ENCODE results near the gene POP7. TPM values are rescaled to one million over a fixed set of nuclear protein-coding genes. Genes with fewer than 3 reads are reported as not detected.
"Not testable (repeated sequence)": the region's sequence is repeated elsewhere in the genome, so short reads cannot be mapped to it uniquely, and the experiment has no call there.

The POP7 gene
- total RNA-seq, 5 donors from 2014 or later (not counting 1 experiment from before 2014, with no cell fraction given), result 8.3 to 18.1 (median 17.8) TPM

DNA sequence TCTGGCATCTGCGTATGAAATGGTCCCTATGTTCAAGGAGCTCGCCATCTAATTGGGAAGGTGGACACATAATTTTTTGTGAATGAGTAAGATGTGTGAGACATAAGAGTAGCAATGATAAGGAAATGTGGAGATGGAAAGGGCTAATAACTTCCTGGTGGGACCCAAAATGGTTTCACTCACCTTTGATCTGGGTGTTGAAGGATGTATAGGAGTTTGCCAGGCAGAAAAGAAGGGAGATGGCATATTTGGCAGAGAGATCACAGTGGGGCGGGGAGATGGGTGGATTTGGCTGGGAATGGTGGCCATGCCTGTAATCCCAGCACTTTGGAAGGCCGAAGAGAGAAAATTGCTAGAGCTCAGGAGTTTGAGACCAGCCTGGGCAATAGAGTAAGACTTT lies 4.5 kb downstream of the POP7 start:
- ChIA-PET CTCF (no interaction called here), POLR2A (interaction anchor here in 1 of 2 donors (0.6 kb wide), 1 partner anchor 272 kb away, joined by 5 read pairs; no protein-coding TSS in a partner anchor)
- no peaks in the 10 kb centered on the region for H3K9me3 Mint-ChIP-seq
- no peaks in the 10 kb centered on the region for H3K36me3 Mint-ChIP-seq
- no peak overlapping the region for H3K4me3 Mint-ChIP-seq
- H3K27ac ChIP-seq (ENCODE audit: low read length), result no peak overlapping the region
- H3K27ac Mint-ChIP-seq, result no peak overlapping the region
- peaks cover 14 to 19% (median 19%) of the 10 kb centered on the region in 3 donors for H3K4me1 Mint-ChIP-seq
- H3K4me1 ChIP-seq (ENCODE audit: control insufficient read depth in 1 of 2, extremely low read depth in 1 of 2, insufficient read depth in 2 of 2, low read length in 2 of 2), result peaks cover 4 to 16% of the 10 kb centered on the region in 2 experiments
- no peak for DNase-seq
- H3K9me3 ChIP-seq, result no peaks in the 10 kb centered on the region
- ATAC-seq (replicated peaks in 1 of 4), result no peak
- H3K27me3 ChIP-seq (replicated peaks in 1 of 2; ENCODE audit: control insufficient read depth in 2 of 2, extremely low read depth in 1 of 2, insufficient read depth in 2 of 2, low read length in 1 of 2), result peaks cover 0 to 3% of the 10 kb centered on the region in 2 experiments
- no peak overlapping the region for H3K4me3 ChIP-seq (ENCODE audit: control insufficient read depth in 1 of 2, extremely low read depth in 1 of 2, low read length in 1 of 2)
- 93% methylated on average over 3 of the region's 4 CpGs for WGBS (ENCODE audit: insufficient coverage)
- H3K36me3 ChIP-seq (ENCODE audit: control insufficient read depth in 2 of 2, extremely low read depth in 1 of 2, insufficient read depth in 1 of 2, low read length in 1 of 2), result peaks cover 0 to 8% of the 10 kb centered on the region in 2 donors
- H3K27me3 Mint-ChIP-seq, result peaks cover 0 to 3% of the 10 kb centered on the region in 2 donors

DNA sequence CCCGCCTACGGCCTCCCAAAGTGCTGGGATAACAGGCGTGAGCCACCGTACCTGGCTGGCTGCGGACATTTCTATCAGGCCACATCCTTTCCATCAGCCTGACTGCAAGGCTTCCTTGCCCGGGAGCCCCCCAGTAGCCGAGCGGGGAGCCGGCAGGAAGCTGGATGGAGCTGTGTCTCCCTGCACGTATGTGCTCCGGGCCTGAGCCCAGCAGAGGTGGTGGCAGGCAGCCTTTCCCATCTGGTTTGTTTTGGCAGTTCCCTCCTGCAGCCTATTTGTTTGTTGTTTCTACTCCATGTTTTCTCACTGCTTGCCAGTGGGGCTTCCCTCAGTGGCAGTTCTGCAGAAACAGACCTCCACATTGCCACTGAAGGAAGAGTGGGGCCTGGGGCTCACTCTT lies 5.4 kb downstream of the POP7 start:
- H3K36me3 Mint-ChIP-seq, result no peaks in the 10 kb centered on the region
- POLR2A ChIA-PET, result interaction anchor here in 1 of 2 donors (0.5 kb wide), 1 partner anchor 1755 kb away, joined by 4 read pairs; no protein-coding TSS in a partner anchor

DNA sequence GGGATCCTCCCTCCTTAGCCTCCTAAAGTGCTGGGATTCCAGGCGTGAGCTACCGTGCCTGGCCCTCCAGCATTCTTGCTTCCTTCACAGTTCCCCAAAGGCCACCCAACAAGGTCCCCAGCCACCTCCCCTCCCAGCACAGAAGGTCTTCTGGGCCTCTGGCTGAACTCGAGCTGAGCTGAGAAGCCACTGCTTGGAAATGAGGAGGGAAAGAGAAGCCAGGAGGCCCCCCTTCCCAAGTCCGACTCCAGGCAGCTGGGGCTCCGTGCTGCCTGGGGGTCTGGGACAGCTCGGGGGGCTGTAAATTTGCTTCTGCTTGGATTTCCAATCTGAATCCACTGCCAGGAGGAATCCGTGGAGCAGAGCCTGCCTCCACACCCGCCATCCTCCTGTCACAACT lies 8.8 kb downstream of the POP7 start:
- WGBS (ENCODE audit: insufficient coverage), result 91% methylated on average over 4 of the region's 8 CpGs
- Mint-ChIP-seq H3K9me3 (peaks cover 0 to 11% (median 8%) of the 10 kb centered on the region in 3 donors), H3K36me3 (peaks cover 4% of the 10 kb centered on the region), H3K4me3 (no peak overlapping the region), H3K4me1 (no peaks in the 10 kb centered on the region), H3K27me3 (peaks cover 13% of the 10 kb centered on the region in 2 donors), H3K27ac (no peak overlapping the region)
- ATAC-seq (replicated peaks in 1 of 4), result no peak
- Histone ChIP-seq H3K27ac (ENCODE audit: low read length) (no peak overlapping the region), H3K4me1 (ENCODE audit: control insufficient read depth in 1 of 2, extremely low read depth in 1 of 2, insufficient read depth in 2 of 2, low read length in 2 of 2) (no peaks in the 10 kb centered on the region), H3K36me3 (ENCODE audit: control insufficient read depth in 2 of 2, extremely low read depth in 1 of 2, insufficient read depth in 1 of 2, low read length in 1 of 2) (no peaks in the 10 kb centered on the region), H3K9me3 (no peaks in the 10 kb centered on the region), H3K27me3 (replicated peaks in 1 of 2; ENCODE audit: control insufficient read depth in 2 of 2, extremely low read depth in 1 of 2, insufficient read depth in 2 of 2, low read length in 1 of 2) (peaks cover 2 to 23% of the 10 kb centered on the region in 2 experiments), H3K4me3 (ENCODE audit: control insufficient read depth in 1 of 2, extremely low read depth in 1 of 2, low read length in 1 of 2) (no peak overlapping the region)
- ChIA-PET CTCF (no interaction called here), POLR2A (no interaction called here)
- no peak for DNase-seq

More for the DNA sequence above, 5.4 kb downstream of the POP7 start:
- H3K9me3 Mint-ChIP-seq, result no peaks in the 10 kb centered on the region
- 98% methylated on average over 9 of the region's 11 CpGs for WGBS (ENCODE audit: insufficient coverage)
- Histone ChIP-seq H3K9me3 (no peaks in the 10 kb centered on the region), H3K4me3 (ENCODE audit: control insufficient read depth in 1 of 2, extremely low read depth in 1 of 2, low read length in 1 of 2) (no peak overlapping the region), H3K27ac (ENCODE audit: low read length) (no peak overlapping the region), H3K27me3 (replicated peaks in 1 of 2; ENCODE audit: control insufficient read depth in 2 of 2, extremely low read depth in 1 of 2, insufficient read depth in 2 of 2, low read length in 1 of 2) (peaks cover 2 to 7% of the 10 kb centered on the region in 2 experiments), H3K36me3 (ENCODE audit: control insufficient read depth in 2 of 2, extremely low read depth in 1 of 2, insufficient read depth in 1 of 2, low read length in 1 of 2) (peaks cover 0 to 8% of the 10 kb centered on the region in 2 donors), H3K4me1 (ENCODE audit: control insufficient read depth in 1 of 2, extremely low read depth in 1 of 2, insufficient read depth in 2 of 2, low read length in 2 of 2) (peaks cover 4 to 11% of the 10 kb centered on the region in 2 experiments)
- no peak overlapping the region for H3K27ac Mint-ChIP-seq
- CTCF ChIA-PET, result no interaction called here
- ATAC-seq (replicated peaks in 1 of 4) (no peak), DNase-seq (no peak)
- no peak overlapping the region for H3K4me3 Mint-ChIP-seq
- H3K4me1 Mint-ChIP-seq, result peaks cover 11 to 13% (median 13%) of the 10 kb centered on the region in 3 donors
- H3K27me3 Mint-ChIP-seq, result peaks cover 0 to 4% of the 10 kb centered on the region in 2 donors

DNA sequence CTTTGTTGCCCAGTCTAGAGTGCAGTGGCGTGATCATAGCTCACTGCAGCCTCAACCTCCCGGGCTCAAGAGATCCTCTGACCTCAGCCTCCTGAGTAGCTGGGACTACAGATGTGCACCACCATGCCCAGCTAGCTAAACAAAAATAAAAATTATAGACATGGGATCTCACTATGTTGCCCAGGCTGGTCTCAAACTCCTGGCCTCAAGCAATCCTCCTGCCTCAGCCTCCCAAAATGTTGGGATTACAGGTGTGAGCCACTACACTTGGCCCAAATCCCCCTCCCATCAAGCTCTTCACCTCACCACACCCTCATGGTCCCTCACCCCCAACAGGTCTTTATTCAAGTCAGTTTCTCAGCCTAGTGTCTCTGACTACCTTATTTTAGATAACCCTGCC lies 11.2 kb downstream of the POP7 start:
- H3K27ac ChIP-seq (ENCODE audit: low read length); H3K4me3 ChIP-seq (ENCODE audit: control insufficient read depth in 1 of 2, extremely low read depth in 1 of 2, low read length in 1 of 2); H3K4me1 ChIP-seq (ENCODE audit: control insufficient read depth in 1 of 2, extremely low read depth in 1 of 2, insufficient read depth in 2 of 2, low read length in 2 of 2); H3K36me3 ChIP-seq (ENCODE audit: control insufficient read depth in 2 of 2, extremely low read depth in 1 of 2, insufficient read depth in 1 of 2, low read length in 1 of 2); H3K9me3 ChIP-seq; H3K4me1 Mint-ChIP-seq; H3K36me3 Mint-ChIP-seq; ATAC-seq (replicated peaks in 1 of 4); H3K27ac Mint-ChIP-seq; DNase-seq; H3K4me3 Mint-ChIP-seq: not testable (repeated sequence)
- CTCF ChIA-PET, result interaction anchor here in 1 of 2 donors (0.8 kb wide), 1 partner anchor 11 kb away, joined by 5 read pairs; the partner anchor contains the start of gene POP7
- Mint-ChIP-seq H3K9me3 (peaks cover 0 to 11% (median 8%) of the 10 kb centered on the region in 3 donors), H3K27me3 (peaks cover 26 to 31% of the 10 kb centered on the region in 2 donors)
- POLR2A ChIA-PET, result interaction anchor here in 1 of 2 donors (0.5 kb wide), 1 partner anchor 692 kb away, joined by 3 read pairs; no protein-coding TSS in a partner anchor
- H3K27me3 ChIP-seq (replicated peaks in 1 of 2; ENCODE audit: control insufficient read depth in 2 of 2, extremely low read depth in 1 of 2, insufficient read depth in 2 of 2, low read length in 1 of 2), result peaks cover 2 to 45% of the 10 kb centered on the region in 2 experiments
- WGBS (ENCODE audit: insufficient coverage), result 100% methylated on average over 2 of the region's 2 CpGs

DNA sequence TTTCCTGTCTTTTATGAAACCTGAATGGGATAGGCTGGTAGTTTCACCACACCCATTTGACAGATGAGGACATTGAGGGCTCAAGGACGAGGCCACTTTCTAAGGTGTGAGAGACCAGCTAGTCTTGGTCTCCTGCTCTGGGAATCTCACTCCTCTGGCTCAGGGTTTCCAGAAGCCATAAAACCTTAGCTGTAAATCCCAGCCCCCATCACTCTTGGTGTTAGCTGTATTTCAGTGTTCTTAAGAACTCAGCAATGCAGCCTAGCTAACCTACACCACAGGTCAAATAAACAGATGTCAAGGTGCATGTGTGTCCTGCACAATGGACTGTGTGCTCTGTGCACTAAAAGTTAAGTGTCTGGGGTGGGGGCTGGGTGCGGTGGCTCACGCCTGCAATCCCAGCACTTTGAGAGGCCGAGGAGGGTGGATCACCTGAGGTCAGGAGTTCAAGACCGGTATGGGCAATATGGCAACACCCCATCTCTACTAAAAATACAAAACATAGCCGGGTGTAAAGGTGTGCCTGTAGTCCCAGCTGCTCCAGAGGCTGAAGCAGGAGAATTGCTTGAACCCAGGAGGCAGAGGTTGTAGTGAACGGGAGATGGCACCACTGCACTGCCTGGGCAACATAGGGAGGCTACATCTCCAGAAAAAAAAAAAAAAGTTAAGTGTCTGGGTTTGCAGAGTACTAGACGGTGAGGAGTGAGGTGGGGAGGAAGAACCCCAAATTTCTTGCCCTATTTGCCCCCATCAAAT lies 13.8 kb downstream of the POP7 start:
- peaks cover 4% of the 10 kb centered on the region for H3K36me3 Mint-ChIP-seq
- no peak overlapping the region for H3K4me3 Mint-ChIP-seq
- ChIA-PET CTCF (interaction anchor here in 1 of 2 donors (0.7 kb wide), 1 partner anchor 381 kb away, joined by 3 read pairs; no protein-coding TSS in a partner anchor), POLR2A (no interaction called here)
- Histone ChIP-seq H3K27ac (ENCODE audit: low read length) (no peak overlapping the region), H3K4me1 (ENCODE audit: control insufficient read depth in 1 of 2, extremely low read depth in 1 of 2, insufficient read depth in 2 of 2, low read length in 2 of 2) (peaks cover 0 to 4% of the 10 kb centered on the region in 2 experiments), H3K4me3 (ENCODE audit: control insufficient read depth in 1 of 2, extremely low read depth in 1 of 2, low read length in 1 of 2) (no peak overlapping the region), H3K9me3 (no peaks in the 10 kb centered on the region), H3K27me3 (replicated peaks in 1 of 2; ENCODE audit: control insufficient read depth in 2 of 2, extremely low read depth in 1 of 2, insufficient read depth in 2 of 2, low read length in 1 of 2) (peaks cover 2 to 68% of the 10 kb centered on the region in 2 experiments), H3K36me3 (ENCODE audit: control insufficient read depth in 2 of 2, extremely low read depth in 1 of 2, insufficient read depth in 1 of 2, low read length in 1 of 2) (no peaks in the 10 kb centered on the region)
- no peak overlapping the region for H3K27ac Mint-ChIP-seq
- H3K27me3 Mint-ChIP-seq, result peaks cover 41 to 43% of the 10 kb centered on the region in 2 donors
- WGBS (ENCODE audit: insufficient coverage), result no CpG with 5 or more reads among the region's 8 CpGs
- DNase-seq, result no peak
- H3K9me3 Mint-ChIP-seq, result peaks cover 0 to 11% (median 8%) of the 10 kb centered on the region in 3 donors
- peaks cover 0 to 2% (median 2%) of the 10 kb centered on the region in 3 donors for H3K4me1 Mint-ChIP-seq
- no peak for ATAC-seq (replicated peaks in 1 of 4)

DNA sequence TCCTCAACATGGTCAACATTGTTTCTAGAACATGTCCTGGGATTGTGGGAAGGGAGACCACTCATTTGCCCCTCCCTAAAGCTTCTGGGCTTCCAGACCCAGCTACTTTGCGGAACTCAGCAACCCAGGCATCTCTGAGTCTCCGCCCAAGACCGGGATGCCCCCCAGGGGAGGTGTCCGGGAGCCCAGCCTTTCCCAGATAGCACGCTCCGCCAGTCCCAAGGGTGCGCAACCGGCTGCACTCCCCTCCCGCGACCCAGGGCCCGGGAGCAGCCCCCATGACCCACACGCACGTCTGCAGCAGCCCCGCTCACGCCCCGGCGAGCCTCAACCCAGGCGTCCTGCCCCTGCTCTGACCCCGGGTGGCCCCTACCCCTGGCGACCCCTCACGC lies 14.4 kb downstream of the POP7 start, which contains the start of gene EPO:
Gene EPO (plus strand): TSS at position 190 of the 392 bp plus-strand sequence. CDS start 513 bp downstream, outside the sequence.
- Mint-ChIP-seq H3K36me3 (peaks cover 4% of the 10 kb centered on the region), H3K4me1 (peaks cover 5 to 6% (median 6%) of the 10 kb centered on the region in 3 donors), H3K4me3 (no peak within 1 kb of the TSS), H3K27ac (no peak within 1 kb of the TSS), H3K9me3 (peaks cover 0 to 11% (median 8%) of the 10 kb centered on the region in 3 donors), H3K27me3 (peaks cover 39 to 45% of the 10 kb centered on the region in 2 donors)
- no peak for ATAC-seq (replicated peaks in 1 of 4)
- CTCF ChIA-PET, result interaction anchor here in 1 of 2 donors (0.7 kb wide), 1 partner anchor 381 kb away, joined by 3 read pairs; no protein-coding TSS in a partner anchor
- 8% methylated on average over 21 of the region's 21 CpGs for WGBS (ENCODE audit: insufficient coverage)
- peaks cover 0 to 7% of the 10 kb centered on the region in 2 experiments for H3K4me1 ChIP-seq (ENCODE audit: control insufficient read depth in 1 of 2, extremely low read depth in 1 of 2, insufficient read depth in 2 of 2, low read length in 2 of 2)
- peaks cover 2 to 68% of the 10 kb centered on the region in 2 experiments for H3K27me3 ChIP-seq (replicated peaks in 1 of 2; ENCODE audit: control insufficient read depth in 2 of 2, extremely low read depth in 1 of 2, insufficient read depth in 2 of 2, low read length in 1 of 2)
- H3K27ac ChIP-seq (ENCODE audit: low read length), result no peak within 1 kb of the TSS
- no peaks in the 10 kb centered on the region for H3K9me3 ChIP-seq
- no peaks in the 10 kb centered on the region for H3K36me3 ChIP-seq (ENCODE audit: control insufficient read depth in 2 of 2, extremely low read depth in 1 of 2, insufficient read depth in 1 of 2, low read length in 1 of 2)
- POLR2A ChIA-PET, result no interaction called here
- no peak within 1 kb of the TSS for H3K4me3 ChIP-seq (ENCODE audit: control insufficient read depth in 1 of 2, extremely low read depth in 1 of 2, low read length in 1 of 2)
- DNase-seq, result no peak

Data from T-cell (primary cell).